Thyroid gland (tissue), 4 donors: ENCODE results near the gene ITGB1BP1. TPM values are rescaled to one million over a fixed set of nuclear protein-coding genes. Genes with fewer than 3 reads are reported as not detected.

Experiments
- DNase-seq, 2 donors: peaks; one replicate each; pipeline ENCODE4 v3.0.0-alpha.2; 2019
- H3K27ac ChIP-seq, 3 donors: fragments of 200-600 bp; sonication (generic); 1 replicate in 2 of 3; 2 replicates in 1 of 3; pipeline ENCODE4 v1.5.1; 2016 to 2019; ENCODE audit warnings: mild to moderate bottlenecking in 1 of 3, moderate library complexity in 1 of 3
- H3K27me3 ChIP-seq: fragments of 200-600 bp; sonication (generic); one replicate; pipeline ENCODE4 v1.5.1; 2019
- H3K36me3 ChIP-seq, 2 donors: fragments of 200-600 bp; sonication (generic); one replicate each; pipeline ENCODE4 v1.5.1; 2016 to 2019
- H3K4me1 ChIP-seq, 2 donors: fragments of 200-600 bp; sonication (generic); one replicate each; pipeline ENCODE4 v1.5.1; 2017 to 2019
- H3K4me3 ChIP-seq, 3 donors: fragments of 200-600 bp; sonication (generic); replicated peaks in 1 of 3; 1 replicate in 2 of 3; 2 replicates in 1 of 3; pipeline ENCODE4 v1.5.1; 2016; ENCODE audit warnings: mild to moderate bottlenecking in 1 of 3
- H3K9me3 ChIP-seq: fragments of 200-600 bp; sonication (generic); one replicate; pipeline ENCODE4 v1.5.1; 2017
- CTCF ChIP-seq, 6 experiments: fragments of 200-600 bp in 3 of 6; fragments of 450-650 bp in 3 of 6; sonication (generic) in 3 of 6; IDR thresholded peaks; one replicate each; pipeline ENCODE4 v1.5.1; 2016 to 2019; ENCODE audit warnings: antibody characterized with exemption in 6 of 6, mild to moderate bottlenecking in 2 of 6, inconsistent platforms in 1 of 6, moderate library complexity in 1 of 6
- POLR2A ChIP-seq, 2 donors: fragments of 450-650 bp; IDR thresholded peaks; one replicate each; pipeline ENCODE4 v1.6.1; 2017; ENCODE audit warnings: antibody characterized with exemption in 2 of 2, mild to moderate bottlenecking in 2 of 2, moderate library complexity in 1 of 2
- WGBS, 2 donors: methylation state at CpG; one replicate each; pipeline ENCODE4 v1.1.5; 2017; 5-methylcytosine and 5-hydroxymethylcytosine counted together
- intact Hi-C: fragments of 100-400 bp; cut with DNase I; formaldehyde crosslinking; loops from one replicate; pipeline ENCODE4 v1.15.1; 2023
- total RNA-seq, 4 donors: library from RNA; depleted of rRNA; stranded (reverse); fragments of >200 nt; gene quantifications; one replicate each; pipeline ENCODE4 v1.2.3, GENCODE V29; 2016

The ITGB1BP1 gene
- total RNA-seq, 4 donors from 2014 or later, result 39.4 to 73.4 (median 45.8) TPM

GRCh38 chr2:9428965-9429577, 5.7 kb upstream of the ITGB1BP1 start:
- no peak overlapping the region for H3K4me3 ChIP-seq
- H3K36me3 ChIP-seq, result peaks cover 27 to 35% of the 10 kb centered on the region in 2 donors
- TF ChIP-seq POLR2A (IDR thresholded peaks at IDR 0.05) (no peak), CTCF (IDR thresholded peaks at IDR 0.05) (no peak)
- H3K9me3 ChIP-seq, result no peaks in the 10 kb centered on the region
- 78 to 87% methylated on average over 5 of the region's 5 CpGs for WGBS, 2 donors
- intact Hi-C loops, result loop anchor here (10.0 kb wide), 1 partner anchor 46 kb away; the partner anchor contains the start of gene IAH1
- no peak for DNase-seq
- peaks cover 8 to 12% of the 10 kb centered on the region in 2 donors for H3K4me1 ChIP-seq
- no peak overlapping the region for H3K27ac ChIP-seq
- H3K27me3 ChIP-seq, result no peaks in the 10 kb centered on the region

GRCh38 chr2:9424447-9425164, 1.3 kb upstream of the ITGB1BP1 start:
- no peak for DNase-seq
- 69 to 72% methylated on average over 11 of the region's 11 CpGs for WGBS, 2 donors
- Histone ChIP-seq H3K36me3 (peaks cover 0 to 2% of the 10 kb centered on the region in 2 donors), H3K4me3 (peak overlapping the region in 1 of 3 donors; percentile 75), H3K4me1 (peaks cover 18 to 22% of the 10 kb centered on the region in 2 donors), H3K27ac (no peak overlapping the region), H3K27me3 (no peaks in the 10 kb centered on the region), H3K9me3 (no peaks in the 10 kb centered on the region)
- TF ChIP-seq POLR2A (IDR thresholded peaks at IDR 0.05) (no peak), CTCF (IDR thresholded peaks at IDR 0.05) (no peak)
- intact Hi-C loops, result loop anchor here (10.0 kb wide), 1 partner anchor 50 kb away; the partner anchor contains the start of gene IAH1

- no peaks in the 10 kb centered on the region for H3K9me3 ChIP-seq
- TF ChIP-seq CTCF (IDR thresholded peaks at IDR 0.05) (no peak), POLR2A (IDR thresholded peaks at IDR 0.05) (no peak)
- peaks cover 18 to 22% of the 10 kb centered on the region in 2 donors for H3K4me1 ChIP-seq
- 0 to 1% methylated on average over 15 to 21 of the region's 21 CpGs for WGBS, 2 donors
- DNase-seq, result peak in 1 of 2 donors; percentile 13
- H3K36me3 ChIP-seq, result no peaks in the 10 kb centered on the region
- intact Hi-C loops, result loop anchor here (10.0 kb wide), 1 partner anchor 51 kb away; the partner anchor contains the start of gene IAH1
- no peaks in the 10 kb centered on the region for H3K27me3 ChIP-seq
- peak overlapping the region in 2 of 3 donors; percentile 91 to 96 for H3K27ac ChIP-seq
- H3K4me3 ChIP-seq, result peak overlapping the region; percentile 34 to 96 (median 75)
Measured at GRCh38 chr2:9423922-9424272, 569 bp upstream of the ITGB1BP1 start.

GRCh38 chr2:9422321-9423099, 818 bp downstream of the ITGB1BP1 start:
- TF ChIP-seq CTCF (IDR thresholded peaks at IDR 0.05) (no peak), POLR2A (IDR thresholded peaks at IDR 0.05) (no peak)
- Histone ChIP-seq H3K9me3 (no peaks in the 10 kb centered on the region), H3K27ac (peak overlapping the region; percentile 89 to 96 (median 91)), H3K4me1 (peaks cover 22 to 25% of the 10 kb centered on the region in 2 donors), H3K36me3 (no peaks in the 10 kb centered on the region), H3K4me3 (peak overlapping the region; percentile 34 to 96 (median 75)), H3K27me3 (no peaks in the 10 kb centered on the region)
- 3 to 16% methylated on average over 9 to 28 of the region's 42 CpGs for WGBS, 2 donors
- DNase-seq, result peak; percentile 34 to 40
- intact Hi-C loops, result loop anchor here (10.0 kb wide), 1 partner anchor 52 kb away; the partner anchor contains the start of gene IAH1
